ENCODE measurements around the gene FAAH. TPM values are rescaled to one million over a fixed set of nuclear protein-coding genes. Genes with fewer than 3 reads are reported as not detected.

FAAH gene
- total RNA-seq, 1 donor from 2014 or later, result 6.4 TPM

- peaks cover 9% of the 10 kb centered on the region for H3K4me1 Mint-ChIP-seq
- TF ChIP-seq CTCF (IDR thresholded peaks at IDR 0.05), result no peak
- no peak overlapping the region for H3K4me3 Mint-ChIP-seq
- no peaks in the 10 kb centered on the region for H3K9me3 Mint-ChIP-seq
- ChIA-PET POLR2A (no interaction called here), CTCF (interaction anchor here (1.4 kb wide), 1 partner anchor 78 kb away, joined by 5 read pairs; no protein-coding TSS in a partner anchor)
- H3K36me3 Mint-ChIP-seq (ENCODE audit: low read depth), result no peaks in the 10 kb centered on the region
- intact Hi-C loops (cut with micrococcal nuclease), result loop anchor here (5.0 kb wide), 1 partner anchor 98 kb away; no protein-coding TSS in a partner anchor
- no peak overlapping the region for H3K27ac Mint-ChIP-seq
- ATAC-seq (ENCODE audit: low read depth), result no peak
- peaks cover 66% of the 10 kb centered on the region for H3K27me3 Mint-ChIP-seq
- no peak for DNase-seq
Measured at GRCh38 chr1:46449223-46450159, 55.4 kb downstream of the FAAH start.

- intact Hi-C loops (cut with micrococcal nuclease), result no loop called here
- no peak for ATAC-seq (ENCODE audit: low read depth)
- POLR2A ChIA-PET, result no interaction called here
- no peak for TF ChIP-seq CTCF (IDR thresholded peaks at IDR 0.05)
- H3K27ac Mint-ChIP-seq, result no peak overlapping the region
- CTCF ChIA-PET, result interaction anchor here (1.4 kb wide), 1 partner anchor 77 kb away, joined by 5 read pairs; no protein-coding TSS in a partner anchor
- peaks cover 73% of the 10 kb centered on the region for H3K27me3 Mint-ChIP-seq
- no peaks in the 10 kb centered on the region for H3K36me3 Mint-ChIP-seq (ENCODE audit: low read depth)
- H3K4me3 Mint-ChIP-seq, result no peak overlapping the region
- no peak for DNase-seq
- H3K9me3 Mint-ChIP-seq, result no peaks in the 10 kb centered on the region
- peaks cover 9% of the 10 kb centered on the region for H3K4me1 Mint-ChIP-seq
Measured at GRCh38 chr1:46450160-46450517, 56.0 kb downstream of the FAAH start.

- CTCF ChIA-PET, result no interaction called here
Measured at GRCh38 chr1:46451948-46452930, 58.1 kb downstream of the FAAH start.

GRCh38 chr1:46452931-46453325 lies 58.8 kb downstream of the FAAH start:
- DNase-seq (no peak), ATAC-seq (ENCODE audit: low read depth) (no peak)
- Mint-ChIP-seq H3K4me1 (peaks cover 6% of the 10 kb centered on the region), H3K36me3 (ENCODE audit: low read depth) (no peaks in the 10 kb centered on the region), H3K4me3 (no peak overlapping the region), H3K27ac (no peak overlapping the region), H3K9me3 (no peaks in the 10 kb centered on the region), H3K27me3 (peaks cover 56% of the 10 kb centered on the region)
- CTCF ChIA-PET, result no interaction called here
- POLR2A ChIA-PET, result no interaction called here
- intact Hi-C loops (cut with micrococcal nuclease), result no loop called here
- TF ChIP-seq CTCF (IDR thresholded peaks at IDR 0.05), result no peak

More at GRCh38 chr1:46451948-46452930, 58.1 kb downstream of the FAAH start:
- no peak overlapping the region for H3K27ac Mint-ChIP-seq
- ATAC-seq (ENCODE audit: low read depth) (no peak), DNase-seq (no peak)
- no peak for TF ChIP-seq CTCF (IDR thresholded peaks at IDR 0.05)
- no peaks in the 10 kb centered on the region for H3K36me3 Mint-ChIP-seq (ENCODE audit: low read depth)
- H3K4me1 Mint-ChIP-seq, result peaks cover 7% of the 10 kb centered on the region
- no peaks in the 10 kb centered on the region for H3K9me3 Mint-ChIP-seq
- H3K4me3 Mint-ChIP-seq, result no peak overlapping the region
- POLR2A ChIA-PET, result no interaction called here
- intact Hi-C loops (cut with micrococcal nuclease), result no loop called here
- H3K27me3 Mint-ChIP-seq, result peaks cover 61% of the 10 kb centered on the region

- POLR2A ChIA-PET, result no interaction called here
- H3K36me3 Mint-ChIP-seq (ENCODE audit: low read depth), result no peaks in the 10 kb centered on the region
- H3K4me1 Mint-ChIP-seq, result peaks cover 4% of the 10 kb centered on the region
- no peak for DNase-seq
- no peaks in the 10 kb centered on the region for H3K9me3 Mint-ChIP-seq
- CTCF ChIA-PET, result no interaction called here
- H3K4me3 Mint-ChIP-seq, result no peak overlapping the region
- no peak for ATAC-seq (ENCODE audit: low read depth)
- H3K27me3 Mint-ChIP-seq, result peaks cover 56% of the 10 kb centered on the region
- no peak for TF ChIP-seq CTCF (IDR thresholded peaks at IDR 0.05)
- intact Hi-C loops (cut with micrococcal nuclease), result no loop called here
- no peak overlapping the region for H3K27ac Mint-ChIP-seq
Measured at GRCh38 chr1:46453449-46453848, 59.3 kb downstream of the FAAH start.

Measured in activated B cell treated with CpG ODN at 0.5 μM for 24 hours (primary cell).